Neural cell (in vitro differentiated cells): ENCODE results near the gene FUNDC2. TPM values are rescaled to one million over a fixed set of nuclear protein-coding genes. Genes with fewer than 3 reads are reported as not detected.
"Not testable (repeated sequence)": the region's sequence is repeated elsewhere in the genome, so short reads cannot be mapped to it uniquely, and the experiment has no call there.

Source experiments
- H2AFZ ChIP-seq: fragments of 200-600, 300-800 bp; sonication (generic), shearing (Covaris generic); 2 replicates; pipeline ENCODE4 v1.6.0; 2014; ENCODE audit warnings: low read depth, mild to moderate bottlenecking, antibody characterized with exemption, low read length, moderate library complexity
- H3F3A ChIP-seq: fragments of 200-600 bp; shearing (Covaris generic); 2 replicates; pipeline ENCODE4 v1.6.1; 2016; ENCODE audit warnings: mild to moderate bottlenecking, moderate library complexity, mixed read lengths, antibody characterized with exemption, low read length; ENCODE audit not compliant: insufficient read depth, poor library complexity, severe bottlenecking
- H3K27ac ChIP-seq: fragments of 200-600, 300-800 bp; sonication (generic), shearing (Covaris generic); 2 replicates; pipeline ENCODE4 v1.5.1; 2014; ENCODE audit warnings: mild to moderate bottlenecking, low read length, moderate library complexity
- H3K27me3 ChIP-seq: fragments of 300-800, 200-600 bp; sonication (generic), shearing (Covaris generic); 2 replicates; pipeline ENCODE4 v1.6.0; 2014; ENCODE audit warnings: mild to moderate bottlenecking, low read depth, low read length, moderate library complexity; ENCODE audit not compliant: insufficient read depth
- H3K36me3 ChIP-seq: fragments of 300-800, 200-600 bp; sonication (generic), shearing (Covaris generic); 2 replicates; pipeline ENCODE4 v1.5.1; 2014; ENCODE audit warnings: mild to moderate bottlenecking, antibody characterized with exemption, low read length, moderate library complexity; ENCODE audit not compliant: insufficient read depth
- H3K4me2 ChIP-seq: fragments of 300-800, 200-600 bp; sonication (generic), shearing (Covaris generic); 2 replicates; pipeline ENCODE4 v1.6.0; 2014; ENCODE audit warnings: mild to moderate bottlenecking, low read length
- H3K4me3 ChIP-seq: fragments of 300-800, 200-600 bp; sonication (generic), shearing (Covaris generic); 2 replicates; pipeline ENCODE4 v1.5.1; 2014; ENCODE audit warnings: mild to moderate bottlenecking, low read length, moderate library complexity
- H3K79me2 ChIP-seq: fragments of 200-600 bp; shearing (Covaris generic); replicated peaks from 2 replicates; pipeline ENCODE4 v1.6.0; 2014; ENCODE audit warnings: mild to moderate bottlenecking, low read length, moderate library complexity; ENCODE audit not compliant: insufficient read depth
- H3K9ac ChIP-seq: fragments of 300-800, 200-600 bp; sonication (generic), shearing (Covaris generic); 2 replicates; pipeline ENCODE4 v1.6.1; 2016; ENCODE audit warnings: mild to moderate bottlenecking, low read length, mixed read lengths
- H3K9me2 ChIP-seq: fragments of 200-600 bp; shearing (Covaris generic); 2 replicates; pipeline ENCODE4 v1.6.1; 2016; ENCODE audit warnings: mild to moderate bottlenecking, low read length, mixed read lengths; ENCODE audit not compliant: insufficient read depth
- H3K9me3 ChIP-seq: fragments of 200-600, 300-800 bp; sonication (generic), shearing (Covaris generic); 2 replicates; pipeline ENCODE4 v1.6.1; 2016; ENCODE audit warnings: mild to moderate bottlenecking, mixed run types, low read length, moderate library complexity, mixed read lengths
- H4K20me1 ChIP-seq: fragments of 200-600 bp; shearing (Covaris generic); 2 replicates; pipeline ENCODE4 v1.6.1; 2016; ENCODE audit warnings: mild to moderate bottlenecking, mixed run types; ENCODE audit not compliant: insufficient read depth
- CTCF ChIP-seq: fragments of 450-650 bp; IDR thresholded peaks from 2 replicates; pipeline ENCODE4 v1.5.1; 2014; ENCODE audit warnings: antibody characterized with exemption, mild to moderate bottlenecking, moderate library complexity; ENCODE audit not compliant: poor library complexity, severe bottlenecking
- EP300 ChIP-seq: fragments of 450-650 bp; conservative IDR thresholded peaks from 2 replicates; pipeline ENCODE4 v1.6.1; 2014; ENCODE audit warnings: antibody characterized with exemption, mild to moderate bottlenecking, moderate library complexity; ENCODE audit not compliant: poor library complexity, severe bottlenecking
- EZH2 ChIP-seq: fragments of 200-600, 300-800 bp; shearing (Covaris generic), sonication (generic); IDR thresholded peaks from 2 replicates; pipeline ENCODE4 v1.6.1; 2014; ENCODE audit warnings: antibody characterized with exemption, low read length, borderline replicate concordance, mild to moderate bottlenecking; ENCODE audit not compliant: insufficient read depth, poor library complexity, severe bottlenecking
- MXI1 ChIP-seq: fragments of 450-650 bp; conservative IDR thresholded peaks from 2 replicates; pipeline ENCODE4 v1.6.1; 2014; ENCODE audit warnings: antibody characterized with exemption, mild to moderate bottlenecking; ENCODE audit not compliant: poor library complexity, severe bottlenecking
- POLR2AphosphoS5 ChIP-seq: IDR thresholded peaks from 2 replicates; pipeline ENCODE4 v1.6.1; 2012
- RAD21 ChIP-seq: fragments of 450-650 bp; conservative IDR thresholded peaks from 2 replicates; pipeline ENCODE4 v1.6.1; 2014; ENCODE audit warnings: antibody characterized with exemption, mild to moderate bottlenecking, moderate library complexity
- REST ChIP-seq: IDR thresholded peaks from 2 replicates; pipeline ENCODE4 v1.6.1; 2012; ENCODE audit warnings: borderline replicate concordance
- SMC3 ChIP-seq: fragments of 450-650 bp; conservative IDR thresholded peaks from 2 replicates; pipeline ENCODE4 v1.6.1; 2014; ENCODE audit warnings: antibody characterized with exemption, mild to moderate bottlenecking, moderate library complexity; ENCODE audit not compliant: poor library complexity
- TAF1 ChIP-seq: IDR thresholded peaks from 2 replicates; pipeline ENCODE4 v1.6.1; 2012; ENCODE audit warnings: low read depth
- polyA plus RNA-seq: library from polyadenylated mRNA; depleted of rRNA; stranded (reverse); fragments of >200 nt; gene quantifications from 2 replicates; pipeline ENCODE4 v1.2.3, GENCODE V29; 2014

FUNDC2 gene
- polyA plus RNA-seq, 1 donor from 2014 or later: 139 TPM

GRCh38 chrX:155005190-155005589, 21.5 kb upstream of the FUNDC2 start (continued):
- TF ChIP-seq REST: no peak

- not testable (repeated sequence) for H3F3A ChIP-seq, H3K4me2 ChIP-seq, H3K27ac ChIP-seq, H3K27me3 ChIP-seq, H3K4me3 ChIP-seq, H3K9ac ChIP-seq, H3K36me3 ChIP-seq, H3K9me3 ChIP-seq, H3K79me2 ChIP-seq, H2AFZ ChIP-seq, H4K20me1 ChIP-seq, H3K9me2 ChIP-seq
Measured at GRCh38 chrX:155006379-155006778, 20.3 kb upstream of the FUNDC2 start.

GRCh38 chrX:155006913-155007671, 19.6 kb upstream of the FUNDC2 start:
- H3K4me2 ChIP-seq, H3K36me3 ChIP-seq, H2AFZ ChIP-seq, H3F3A ChIP-seq, H3K9ac ChIP-seq, H3K4me3 ChIP-seq, H3K27ac ChIP-seq, H3K9me3 ChIP-seq, H3K9me2 ChIP-seq, H3K27me3 ChIP-seq, H4K20me1 ChIP-seq, H3K79me2 ChIP-seq: not testable (repeated sequence)

- not testable (repeated sequence) for H3K27me3 ChIP-seq, H3K79me2 ChIP-seq, H3K36me3 ChIP-seq, H3K9me3 ChIP-seq, H2AFZ ChIP-seq, H3K4me2 ChIP-seq, H3K9ac ChIP-seq, H4K20me1 ChIP-seq, H3K27ac ChIP-seq, H3K4me3 ChIP-seq, H3F3A ChIP-seq, H3K9me2 ChIP-seq
Measured at GRCh38 chrX:155008578-155008977, 18.1 kb upstream of the FUNDC2 start.

- Histone ChIP-seq H3K9me2 (no peaks in the 10 kb centered on the region), H3K36me3 (no peaks in the 10 kb centered on the region), H3K27ac (no peak overlapping the region), H3K4me3 (no peak overlapping the region), H3K79me2 (no peaks in the 10 kb centered on the region), H4K20me1 (no peaks in the 10 kb centered on the region), H3F3A (no peaks in the 10 kb centered on the region), H3K9ac (no peak overlapping the region), H3K27me3 (no peaks in the 10 kb centered on the region), H3K4me2 (no peak overlapping the region), H2AFZ (no peak overlapping the region), H3K9me3 (no peaks in the 10 kb centered on the region)
- TF ChIP-seq POLR2AphosphoS5 (no peak), EP300 (no peak), TAF1 (no peak), MXI1 (no peak), EZH2 (no peak), RAD21 (no peak), CTCF (no peak), SMC3 (no peak)
Measured at GRCh38 chrX:155009994-155010472, 16.6 kb upstream of the FUNDC2 start.
